GM04504 (cell line): Measurements from ENCODE around the gene CDK14.
"Not testable (repeated sequence)": the region's sequence is repeated elsewhere in the genome, so short reads cannot be mapped to it uniquely, and the experiment has no call there.

Experiments used
- DNase-seq: peaks from one replicate; pipeline ENCODE4 v3.0.0-alpha.2; 2012; ENCODE audit warnings: low read depth

The CDK14 gene

GRCh38 chr7:90629297-90629918 lies 33.3 kb downstream of the CDK14 start:
- peak; percentile 28 for DNase-seq

GRCh38 chr7:90631502-90631901 lies 35.4 kb downstream of the CDK14 start:
- DNase-seq, result no peak

- not testable (repeated sequence) for DNase-seq
Measured at GRCh38 chr7:90639683-90640082, 43.6 kb downstream of the CDK14 start.

- DNase-seq, result no peak
Measured at GRCh38 chr7:90642978-90643377, 46.9 kb downstream of the CDK14 start.

GRCh38 chr7:90645784-90646183 lies 49.7 kb downstream of the CDK14 start:
- no peak for DNase-seq

- DNase-seq, result no peak
Measured at GRCh38 chr7:90648107-90648506, 52.0 kb downstream of the CDK14 start.

- no peak for DNase-seq
Measured at GRCh38 chr7:90648834-90649233, 52.7 kb downstream of the CDK14 start.

- no peak for DNase-seq
Measured at GRCh38 chr7:90654718-90655427, 58.8 kb downstream of the CDK14 start.

- peak; percentile 76 for DNase-seq
Measured at GRCh38 chr7:90655566-90655965, 59.4 kb downstream of the CDK14 start.

- DNase-seq, result no peak
Measured at GRCh38 chr7:90657481-90657880, 61.4 kb downstream of the CDK14 start.

GRCh38 chr7:90660100-90660499 lies 64.0 kb downstream of the CDK14 start:
- no peak for DNase-seq

GRCh38 chr7:90660819-90661218 lies 64.7 kb downstream of the CDK14 start:
- DNase-seq, result no peak

GRCh38 chr7:90661290-90662151 lies 65.4 kb downstream of the CDK14 start:
- DNase-seq, result no peak

- DNase-seq, result no peak
Measured at GRCh38 chr7:90663176-90663575, 67.1 kb downstream of the CDK14 start.

GRCh38 chr7:90666186-90666585 lies 70.1 kb downstream of the CDK14 start:
- no peak for DNase-seq

- no peak for DNase-seq
Measured at GRCh38 chr7:90668992-90669391, 72.9 kb downstream of the CDK14 start.

- no peak for DNase-seq
Measured at GRCh38 chr7:90669492-90669891, 73.4 kb downstream of the CDK14 start.

GRCh38 chr7:90671571-90671970 lies 75.5 kb downstream of the CDK14 start:
- peak; percentile 16 for DNase-seq

GRCh38 chr7:90672210-90672609 lies 76.1 kb downstream of the CDK14 start:
- no peak for DNase-seq

- no peak for DNase-seq
Measured at GRCh38 chr7:90674625-90675024, 78.5 kb downstream of the CDK14 start.

GRCh38 chr7:90675982-90676381 lies 79.9 kb downstream of the CDK14 start:
- no peak for DNase-seq

GRCh38 chr7:90677486-90678404 lies 81.6 kb downstream of the CDK14 start:
- no peak for DNase-seq
